Activated CD8-positive, alpha-beta memory T cell treated with anti-CD3 and anti-CD28 coated beads for 1 hour (primary cell): ENCODE results near the gene TBCC.
"Not testable (repeated sequence)": the region's sequence is repeated elsewhere in the genome, so short reads cannot be mapped to it uniquely, and the experiment has no call there.

Experiments
- DNase-seq, 2 donors: peaks; one replicate each; pipeline ENCODE4 v3.0.0-alpha.2; 2020; ENCODE audit warnings: low read depth in 1 of 2; ENCODE audit errors: extremely low read depth in 1 of 2

TBCC gene

GRCh38 chr6:42745640-42746462 lies at the start of gene TBCC:
Gene TBCC, minus strand, starts transcription at chr6:42746103. Its CDS starts 30 bp downstream, at chr6:42746073.
- DNase-seq: peak; percentile 83 to 84

DNA sequence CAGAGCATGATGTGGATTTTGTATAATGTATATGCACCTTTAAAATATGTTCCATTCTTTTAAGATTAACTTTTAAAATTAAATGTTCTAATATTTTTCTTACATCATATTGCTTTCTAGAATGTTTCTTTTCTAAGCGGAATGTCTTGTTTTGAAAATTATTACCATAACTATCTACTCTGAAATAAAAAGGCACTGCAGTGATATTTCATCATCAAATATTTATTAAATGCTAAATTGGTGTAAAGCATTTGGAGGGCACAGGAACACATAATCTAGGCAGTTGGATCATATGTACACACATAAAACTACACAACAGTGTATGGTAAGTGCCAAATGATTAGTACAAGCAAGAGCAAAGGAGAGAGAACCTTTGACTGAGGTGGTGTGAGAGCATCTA lies 49.7 kb upstream of the TBCC start:
- no peak for DNase-seq

DNA sequence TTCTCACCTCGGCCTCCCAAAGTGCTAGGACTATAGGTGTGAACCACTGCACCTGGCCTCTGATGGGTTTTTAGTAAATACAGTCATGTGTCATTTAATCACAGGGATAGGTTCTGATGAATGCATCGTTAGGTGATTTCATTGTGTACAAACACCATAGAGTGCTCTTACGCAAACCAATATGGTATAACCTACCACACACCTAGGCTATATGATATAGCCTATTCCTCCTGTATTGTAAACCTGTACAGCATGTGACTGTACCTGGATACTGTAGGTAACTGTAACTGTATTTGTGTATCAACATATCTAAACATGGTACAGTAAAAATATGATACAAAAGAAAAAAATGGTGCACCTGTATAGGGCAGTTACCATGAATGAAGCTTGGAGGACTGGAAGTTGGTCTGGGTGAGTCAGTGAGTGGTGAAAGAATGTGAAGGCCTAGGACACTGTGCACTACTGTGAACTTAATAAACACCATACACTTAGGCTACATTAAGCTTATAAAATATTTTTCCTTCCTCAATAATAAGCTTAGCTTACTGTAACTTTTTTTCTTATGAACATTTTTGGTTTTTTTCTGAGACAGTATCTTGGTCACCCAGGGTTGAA lies 45.9 kb upstream of the TBCC start:
- DNase-seq: no peak

GRCh38 chr6:42790549-42791181 lies 44.8 kb upstream of the TBCC start:
- DNase-seq: no peak

DNA sequence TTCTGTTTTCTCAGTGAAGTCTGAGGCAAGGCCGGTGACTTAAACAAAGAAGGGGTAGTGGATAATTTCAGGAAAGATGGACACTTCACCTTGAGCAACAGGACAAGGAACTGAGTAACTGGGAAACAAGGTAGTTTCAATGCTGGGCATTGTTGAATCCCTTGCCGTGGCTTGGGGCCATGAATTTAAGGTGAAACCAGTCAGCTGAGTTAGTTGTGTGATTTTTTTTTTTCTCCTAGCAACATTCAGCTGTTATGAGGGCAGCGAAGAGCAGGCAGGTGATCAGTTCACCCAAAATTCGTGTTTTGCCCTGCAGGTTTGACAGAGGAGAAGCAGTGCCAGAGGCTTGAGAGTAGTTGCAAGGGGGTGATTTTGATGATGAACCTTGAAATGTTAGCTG lies 42.8 kb upstream of the TBCC start:
- no peak for DNase-seq

DNA sequence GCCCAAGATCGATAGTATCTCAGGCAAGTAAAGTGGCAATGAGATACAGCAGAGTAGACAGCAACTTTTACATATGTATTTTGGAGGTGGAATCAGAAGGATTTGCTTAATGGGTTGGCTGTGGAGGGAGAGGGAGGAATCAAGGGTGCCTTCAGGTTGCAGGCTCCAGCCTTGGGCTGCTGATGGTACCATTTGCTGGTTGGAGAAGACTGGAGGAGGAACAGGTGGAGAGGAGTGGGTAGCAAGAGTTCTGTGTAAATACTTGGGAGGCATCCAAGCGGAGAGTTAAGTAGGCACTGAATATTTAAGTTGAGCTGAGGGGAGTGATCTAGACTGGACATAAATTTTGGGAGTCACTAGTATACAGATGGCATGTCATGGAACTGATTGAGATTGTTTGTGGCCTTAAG lies 41.2 kb upstream of the TBCC start:
- DNase-seq: no peak

DNA sequence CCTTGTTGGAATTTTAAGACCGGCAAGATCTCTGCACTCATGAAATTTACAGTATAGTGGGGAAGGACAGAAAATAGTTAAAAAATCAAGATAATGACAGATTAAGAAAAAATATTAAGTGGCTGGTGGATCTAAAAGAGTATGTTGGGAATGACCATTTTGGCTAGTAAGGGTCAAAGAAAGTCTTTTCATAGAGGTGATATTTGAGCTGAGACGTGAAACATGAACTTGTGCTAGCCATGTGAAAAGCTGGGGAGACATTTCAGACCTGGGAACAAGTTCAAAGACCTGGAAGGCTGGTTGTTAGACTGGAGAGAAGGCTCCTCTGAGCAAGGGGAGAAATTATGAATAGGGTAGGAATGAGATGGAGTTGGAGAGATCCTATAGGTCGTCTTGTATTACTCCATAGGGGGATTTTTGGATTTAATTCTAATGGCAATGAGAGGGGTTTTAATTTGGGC lies 40.7 kb upstream of the TBCC start:
- no peak for DNase-seq

DNA sequence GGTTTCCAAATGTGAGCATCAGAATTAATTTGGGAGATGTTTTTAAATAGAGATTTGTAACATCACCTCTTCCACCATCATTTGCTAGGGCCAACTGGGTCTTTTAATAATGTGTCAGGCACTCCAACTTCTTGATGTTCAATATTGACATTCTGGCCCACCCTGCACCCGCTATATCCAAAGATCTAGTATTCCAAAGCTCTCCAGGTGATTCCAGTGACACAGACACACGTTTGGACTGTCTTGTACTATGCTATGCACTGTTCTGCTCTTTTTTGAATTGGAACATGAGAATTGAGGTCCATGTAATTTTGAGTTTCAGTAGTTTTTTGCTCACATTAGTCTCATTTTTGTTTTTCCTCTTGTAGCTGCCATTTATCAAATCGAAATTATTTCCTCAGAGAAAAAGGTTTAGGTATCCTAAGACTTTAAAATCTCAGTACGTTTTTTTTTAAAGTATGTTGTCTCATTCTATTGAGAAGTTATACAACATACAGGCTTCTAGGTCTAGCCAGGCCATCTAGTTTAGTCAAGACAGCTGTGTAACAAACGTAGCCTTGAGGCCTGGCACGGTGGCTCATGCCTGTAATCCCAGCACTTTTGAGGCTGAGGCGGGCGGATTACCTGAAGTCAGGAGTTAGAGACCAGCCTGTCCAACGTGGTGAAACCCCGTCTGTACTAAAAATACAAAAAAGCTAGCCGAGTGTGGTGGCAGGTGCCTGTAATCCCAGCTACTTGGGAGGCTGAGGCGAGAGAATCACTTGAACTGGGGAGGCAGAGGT lies 39.0 kb upstream of the TBCC start:
- no peak for DNase-seq

DNA sequence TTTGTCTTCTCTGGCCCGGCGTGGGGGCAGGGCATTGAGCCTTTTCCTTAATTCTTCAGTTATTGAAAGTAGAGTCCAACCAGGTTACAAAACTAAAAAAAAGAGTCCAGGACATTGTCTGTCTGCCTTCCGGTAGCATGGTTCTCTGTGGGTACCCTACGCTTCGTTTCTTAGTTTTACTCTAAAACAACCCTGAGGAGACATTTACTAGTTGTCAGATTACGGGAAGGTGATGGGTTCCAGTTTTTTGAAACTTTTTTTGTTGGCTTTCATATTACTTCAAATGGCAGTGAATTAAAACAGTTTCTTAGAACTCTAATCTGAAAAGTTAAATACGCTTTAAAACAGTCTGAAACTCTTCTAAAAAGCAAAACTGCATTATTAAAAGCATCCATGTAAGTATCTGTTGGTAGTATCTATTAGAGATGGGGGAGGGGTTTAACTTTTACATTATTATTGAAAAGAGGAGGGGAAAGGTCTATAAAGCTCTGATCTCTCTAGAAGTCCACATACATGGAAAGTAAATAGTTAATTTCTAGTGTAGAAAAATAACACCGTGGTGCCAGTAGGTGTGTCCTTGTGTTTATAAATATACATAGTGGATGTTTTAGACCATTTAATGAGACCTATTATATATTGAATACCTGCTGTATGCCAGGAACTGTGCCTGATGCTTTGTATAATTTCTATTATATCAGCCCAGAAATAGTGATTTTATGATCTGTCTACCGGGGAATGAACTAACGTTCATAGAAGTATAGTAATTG lies 38.2 kb upstream of the TBCC start:
- no peak for DNase-seq

DNA sequence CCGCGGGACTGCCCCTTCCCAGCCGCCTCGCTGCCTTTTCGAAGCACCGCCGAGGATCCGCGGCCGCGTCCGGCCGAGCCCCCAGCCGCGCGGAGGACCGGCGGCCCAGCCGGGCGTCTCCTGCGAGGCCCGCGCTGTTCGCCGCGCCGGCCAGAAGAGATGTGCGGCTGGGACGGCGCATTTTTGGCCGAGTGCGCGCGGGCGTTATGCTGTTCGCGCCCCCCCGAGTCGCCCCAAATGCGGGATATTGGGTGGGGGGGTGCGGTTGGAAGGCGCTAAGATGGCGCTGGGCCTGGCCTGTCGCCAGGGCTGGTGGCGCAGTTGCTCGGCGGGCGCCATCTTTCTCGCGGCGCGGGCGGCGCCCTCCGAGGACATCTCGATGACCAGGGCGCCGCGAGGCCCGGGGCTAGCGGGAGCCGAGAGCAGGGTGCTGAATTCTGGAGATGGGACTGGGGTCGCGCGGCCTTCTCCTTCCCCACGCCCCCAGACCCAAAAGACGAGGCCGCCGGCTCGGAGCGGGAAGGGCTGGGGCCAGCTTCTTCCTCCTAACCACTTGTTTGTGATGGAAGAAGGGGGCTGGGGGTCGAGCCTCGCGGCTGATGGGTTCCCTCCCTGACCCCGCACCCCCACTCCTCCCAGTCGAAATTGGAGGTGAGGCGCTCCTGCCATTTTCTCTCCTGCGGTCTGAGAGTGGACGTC lies 37.4 kb upstream of the TBCC start:
- peak; percentile 50 to 70 for DNase-seq

DNA sequence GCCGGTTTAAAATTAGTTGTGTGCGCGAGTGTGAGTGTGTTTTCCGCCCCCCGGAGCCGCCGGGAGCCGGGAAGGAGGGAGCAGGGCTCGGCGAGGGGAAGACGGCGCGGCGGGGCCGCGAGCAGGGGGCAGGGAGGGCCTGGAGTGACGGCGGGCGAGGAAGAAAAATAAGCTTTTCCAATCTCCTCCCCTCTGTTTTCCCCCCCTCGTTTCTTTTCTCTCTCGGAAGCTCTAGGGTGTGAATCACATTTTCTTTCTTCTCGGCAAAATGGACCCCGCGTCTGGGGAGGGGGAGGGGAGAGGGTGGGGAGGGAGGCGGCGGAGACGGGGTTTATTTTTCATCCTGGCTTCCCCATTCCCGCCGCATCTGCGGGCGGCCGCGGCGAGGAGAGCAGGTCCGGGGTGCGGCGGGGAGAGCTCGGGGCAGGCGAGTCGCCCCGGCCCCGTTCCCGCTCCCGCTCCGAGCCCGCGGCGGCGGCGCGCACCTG lies 36.8 kb upstream of the TBCC start:
- DNase-seq: peak; percentile 59 to 63

- DNase-seq: peak; percentile 44 to 64
Measured at GRCh38 chr6:42781796-42782688, 36.1 kb upstream of the TBCC start, which contains the start of gene BICRAL. Gene BICRAL, plus strand, starts transcription at chr6:42782052. Its CDS starts 39,971 bp downstream, at chr6:42822023.

DNA sequence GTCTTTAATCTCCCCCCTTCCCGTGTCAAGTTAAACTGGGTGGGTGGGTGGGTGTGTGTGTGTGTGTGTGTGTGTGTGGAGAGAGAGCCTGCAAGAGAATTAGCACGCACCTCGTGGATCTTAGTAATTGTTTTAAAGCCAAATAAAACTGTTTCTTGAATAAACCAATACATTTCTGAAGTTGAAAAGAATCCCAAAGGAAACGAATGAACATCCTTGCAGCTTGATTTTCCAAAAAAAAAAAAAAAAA lies 35.6 kb upstream of the TBCC start:
- no peak for DNase-seq

DNA sequence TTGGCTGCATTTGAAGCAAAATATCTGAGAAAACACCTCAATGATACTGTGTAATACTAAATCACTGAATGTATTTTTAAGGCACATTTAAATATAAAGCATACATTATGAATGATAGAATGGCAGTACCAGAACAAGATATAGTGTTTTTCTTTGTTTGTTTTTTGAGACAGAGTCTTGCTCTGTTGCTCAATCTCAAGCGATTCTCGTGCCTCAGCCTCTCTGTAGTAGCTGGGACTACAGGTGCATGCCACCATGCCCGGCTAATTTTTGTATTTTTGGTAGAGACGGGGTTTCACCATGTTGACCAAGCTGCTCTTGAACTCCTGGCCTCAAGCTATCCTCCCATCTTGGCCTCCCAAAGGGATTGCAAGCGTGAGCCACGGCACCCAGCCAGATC lies 33.6 kb upstream of the TBCC start:
- DNase-seq: no peak

DNA sequence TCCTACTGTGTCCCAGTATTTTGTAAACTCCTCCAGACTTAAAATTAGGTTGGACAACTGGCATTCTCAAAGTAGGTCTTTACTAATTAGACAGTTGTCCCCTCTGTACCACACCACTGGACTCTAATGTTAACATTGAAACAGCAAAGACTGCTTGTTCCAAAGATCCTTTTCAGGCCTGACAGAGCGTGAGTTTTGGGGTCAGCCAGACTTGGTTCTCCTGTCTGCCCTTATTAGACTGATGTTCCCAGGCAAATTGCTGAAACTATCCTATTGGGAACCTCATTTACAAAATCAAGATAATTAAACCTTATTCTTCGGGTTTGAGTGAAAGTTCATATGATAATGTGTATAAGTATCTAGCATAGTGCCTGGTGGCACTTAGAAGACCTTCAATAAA lies 32.2 kb upstream of the TBCC start:
- no peak for DNase-seq

DNA sequence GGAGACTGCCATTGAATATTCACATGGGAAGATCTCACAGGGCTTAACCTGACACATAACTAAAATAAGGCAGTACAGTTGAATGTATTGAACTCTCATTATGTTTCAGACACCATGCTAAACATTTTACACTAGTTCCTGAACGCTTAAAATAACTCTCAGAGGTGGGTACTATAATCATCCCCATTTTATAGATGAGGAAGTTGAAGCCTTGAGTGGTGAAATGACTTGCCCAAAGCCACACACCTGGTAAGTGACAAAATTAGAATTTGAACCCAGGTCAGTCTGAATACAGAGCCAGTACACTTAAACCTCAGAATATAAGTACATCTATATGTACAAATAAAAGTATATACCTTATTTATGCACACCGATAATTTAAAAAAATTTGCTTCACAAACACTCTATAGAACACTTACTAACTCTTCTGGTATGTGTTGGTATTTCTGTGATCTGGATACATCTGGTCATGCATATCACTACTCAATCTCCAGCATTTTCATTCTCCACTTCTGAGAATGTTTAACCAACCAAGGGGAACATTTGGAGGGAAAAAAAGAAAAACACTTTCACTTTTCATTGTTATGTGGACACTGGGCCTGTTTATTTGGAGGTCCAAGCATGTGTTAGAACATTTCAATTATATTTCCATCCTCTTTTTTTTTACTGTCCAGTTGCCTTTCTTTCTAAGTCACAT lies 31.4 kb upstream of the TBCC start:
- DNase-seq: no peak

- not testable (repeated sequence) for DNase-seq
Measured at GRCh38 chr6:42774821-42775487, 29.1 kb upstream of the TBCC start.

DNA sequence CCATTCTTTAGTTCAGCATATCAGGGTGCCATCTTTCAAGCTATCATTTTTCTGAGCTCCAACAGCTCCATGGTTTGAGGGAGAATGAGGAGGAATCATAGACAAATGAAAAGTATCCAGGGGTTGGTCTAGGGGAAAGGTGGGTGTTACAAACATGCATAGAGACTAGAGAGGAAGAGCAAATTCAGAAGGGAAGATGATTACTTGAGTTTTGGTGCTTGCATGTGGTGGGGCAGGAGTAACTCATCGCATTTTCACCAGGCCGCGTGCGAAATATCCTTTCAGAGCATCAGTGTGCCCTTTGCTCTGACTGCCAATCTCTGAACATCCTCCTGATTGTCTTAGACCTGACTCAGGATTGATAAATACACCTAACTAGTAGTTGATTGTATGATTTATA lies 28.3 kb upstream of the TBCC start:
- DNase-seq: no peak
